ENCODE data around the gene BDKRB1.

Gene BDKRB1

DNA sequence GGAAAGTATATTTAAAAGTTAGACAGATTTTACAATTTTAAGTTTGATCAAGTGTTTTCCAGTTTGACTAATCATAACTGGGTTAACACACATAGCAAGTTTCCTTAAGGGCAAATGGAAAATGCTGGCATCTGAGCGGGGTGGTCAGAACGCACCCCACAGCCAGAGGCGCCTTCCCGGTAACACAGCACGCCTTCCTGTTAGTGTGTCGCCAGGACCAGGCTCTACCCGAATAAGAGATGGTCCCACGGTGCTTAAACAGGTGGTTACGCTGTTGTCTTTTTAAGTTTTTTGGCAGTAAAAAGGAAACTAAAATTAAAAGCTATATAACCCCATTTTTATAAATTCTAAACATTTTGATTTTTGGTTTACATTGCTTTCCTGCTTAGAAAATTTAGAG, 28.0 kb downstream of the BDKRB1 start:
- no peak for TF ChIP-seq CTCF (conservative IDR thresholded peaks at IDR 0.05; ENCODE audit: low read depth, low read length)
- DNase-seq (ENCODE audit: low read depth), result no peak

DNA sequence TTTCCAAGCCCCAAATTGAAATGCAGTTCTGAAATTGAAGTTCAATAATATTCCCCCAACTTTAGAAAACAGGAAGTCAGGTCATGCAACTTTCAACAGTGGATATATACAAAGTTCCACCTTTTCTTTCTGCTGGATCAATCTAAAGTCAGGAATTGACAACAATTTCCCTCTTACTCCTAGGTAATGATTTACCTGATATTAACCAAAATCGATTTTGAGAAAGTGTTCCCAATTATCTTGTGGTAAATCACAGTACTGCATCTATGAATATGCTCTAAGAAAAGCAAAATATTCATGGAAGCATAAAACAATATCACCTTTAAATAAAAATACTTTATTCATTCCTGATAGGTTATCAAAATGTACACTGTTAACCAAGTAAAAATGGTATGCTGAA, 28.4 kb downstream of the BDKRB1 start:
- no peak for DNase-seq (ENCODE audit: low read depth)
- TF ChIP-seq CTCF (conservative IDR thresholded peaks at IDR 0.05; ENCODE audit: low read depth, low read length), result no peak
- no peak overlapping the region for H3K4me3 ChIP-seq (ENCODE audit: low read depth, low read length)

More for the DNA sequence above, 28.0 kb downstream of the BDKRB1 start:
- H3K4me3 ChIP-seq (ENCODE audit: low read depth, low read length), result no peak overlapping the region

GRCh38 chr14:96285667-96286066, 29.7 kb downstream of the BDKRB1 start:
- no peak overlapping the region for H3K4me3 ChIP-seq (ENCODE audit: low read depth, low read length)
- no peak for DNase-seq (ENCODE audit: low read depth)
- no peak for TF ChIP-seq CTCF (conservative IDR thresholded peaks at IDR 0.05; ENCODE audit: low read depth, low read length)

GRCh38 chr14:96286251-96286650, 30.2 kb downstream of the BDKRB1 start:
- DNase-seq (ENCODE audit: low read depth), result no peak
- no peak for TF ChIP-seq CTCF (conservative IDR thresholded peaks at IDR 0.05; ENCODE audit: low read depth, low read length)
- no peak overlapping the region for H3K4me3 ChIP-seq (ENCODE audit: low read depth, low read length)

DNA sequence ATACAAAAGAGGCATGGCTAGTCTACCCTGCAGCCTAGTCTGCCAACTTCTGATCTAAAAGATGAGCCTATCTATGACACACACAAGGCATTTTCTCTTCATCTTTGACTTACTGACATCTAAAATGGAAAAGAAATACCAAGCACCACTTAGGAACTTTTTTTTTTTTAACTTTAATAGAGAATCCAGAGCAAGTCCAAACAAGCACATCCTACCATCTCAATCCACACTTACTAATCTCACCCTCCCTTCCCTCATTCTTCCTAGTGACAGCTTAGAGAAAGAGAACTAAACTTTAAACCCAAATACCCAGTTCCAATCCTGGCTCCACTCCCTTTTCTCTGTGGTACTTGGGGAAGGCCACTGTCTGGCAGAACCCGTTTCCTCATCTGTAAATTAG, 31.8 kb downstream of the BDKRB1 start:
- TF ChIP-seq CTCF (conservative IDR thresholded peaks at IDR 0.05; ENCODE audit: low read depth, low read length), result no peak
- no peak for DNase-seq (ENCODE audit: low read depth)
- H3K4me3 ChIP-seq (ENCODE audit: low read depth, low read length), result no peak overlapping the region

- TF ChIP-seq CTCF (conservative IDR thresholded peaks at IDR 0.05; ENCODE audit: low read depth, low read length), result no peak
- H3K4me3 ChIP-seq (ENCODE audit: low read depth, low read length), result no peak overlapping the region
- no peak for DNase-seq (ENCODE audit: low read depth)
Measured at GRCh38 chr14:96294246-96294645, 38.2 kb downstream of the BDKRB1 start.

DNA sequence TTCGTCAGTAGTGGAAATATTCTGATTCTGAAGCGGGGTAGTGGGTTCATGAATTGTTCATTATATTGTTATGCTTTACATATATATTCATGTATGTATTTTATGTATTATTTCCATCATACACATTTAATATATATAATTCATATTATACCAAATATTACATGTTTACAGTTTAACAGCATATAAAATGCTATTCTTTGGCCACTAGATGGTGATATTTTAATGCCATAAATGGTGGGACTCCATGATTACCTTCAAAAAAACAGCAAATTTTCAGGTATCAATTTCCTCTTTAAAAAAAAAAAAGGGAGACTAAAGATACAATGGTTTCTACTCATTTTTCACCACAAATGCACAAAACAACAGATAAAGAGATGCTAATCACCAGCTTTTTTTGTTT, 41.0 kb downstream of the BDKRB1 start:
- H3K4me3 ChIP-seq (ENCODE audit: low read depth, low read length), result no peak overlapping the region
- DNase-seq (ENCODE audit: low read depth), result peak; percentile 50
- peak; percentile 48 for TF ChIP-seq CTCF (conservative IDR thresholded peaks at IDR 0.05; ENCODE audit: low read depth, low read length)

All from choroid plexus epithelial cell (primary cell).